ENCODE measurements around the gene FOXN3.

- no peak for TF ChIP-seq CTCF (IDR thresholded peaks at IDR 0.05; ENCODE audit: low read depth, low read length)
- no peak for TF ChIP-seq EZH2phosphoT487 (IDR thresholded peaks at IDR 0.05; ENCODE audit: low read depth)
Measured at GRCh38 chr14:89348722-89349121, 68.3 kb downstream of the FOXN3 start.

Data from OCI-LY3 (cell line).